HL-60 (cell line): ENCODE data around the gene PRKCD.
A peak's percentile ranks its signal among the peaks of the same experiment; 100 is the strongest.

Experiments used
- CTCF ChIP-seq: IDR thresholded peaks from one replicate; pipeline ENCODE4 v1.5.1; 2011; ENCODE audit warnings: low read length, control low read depth, inconsistent platforms; ENCODE audit not compliant: insufficient read depth
- GABPA ChIP-seq: IDR thresholded peaks from 2 replicates; pipeline ENCODE4 v1.6.1; 2012; ENCODE audit warnings: low read depth
- POLR2AphosphoS5 ChIP-seq: IDR thresholded peaks from 2 replicates; pipeline ENCODE4 v1.6.1; 2012; ENCODE audit warnings: low read depth
- SPI1 ChIP-seq: IDR thresholded peaks from 2 replicates; pipeline ENCODE4 v1.6.1; 2012; ENCODE audit warnings: low read depth, mild to moderate bottlenecking, borderline replicate concordance
- TF ChIP-seq, protein P1 (sequence below): IDR thresholded peaks from 2 replicates; pipeline ENCODE4 v1.6.1; 2012; ENCODE audit warnings: low read depth; ENCODE audit not compliant: insufficient replicate concordance

- no peak for TF ChIP-seq CTCF
- TF ChIP-seq SPI1: no peak
- TF ChIP-seq GABPA: no peak
- TF ChIP-seq, protein P1, sequence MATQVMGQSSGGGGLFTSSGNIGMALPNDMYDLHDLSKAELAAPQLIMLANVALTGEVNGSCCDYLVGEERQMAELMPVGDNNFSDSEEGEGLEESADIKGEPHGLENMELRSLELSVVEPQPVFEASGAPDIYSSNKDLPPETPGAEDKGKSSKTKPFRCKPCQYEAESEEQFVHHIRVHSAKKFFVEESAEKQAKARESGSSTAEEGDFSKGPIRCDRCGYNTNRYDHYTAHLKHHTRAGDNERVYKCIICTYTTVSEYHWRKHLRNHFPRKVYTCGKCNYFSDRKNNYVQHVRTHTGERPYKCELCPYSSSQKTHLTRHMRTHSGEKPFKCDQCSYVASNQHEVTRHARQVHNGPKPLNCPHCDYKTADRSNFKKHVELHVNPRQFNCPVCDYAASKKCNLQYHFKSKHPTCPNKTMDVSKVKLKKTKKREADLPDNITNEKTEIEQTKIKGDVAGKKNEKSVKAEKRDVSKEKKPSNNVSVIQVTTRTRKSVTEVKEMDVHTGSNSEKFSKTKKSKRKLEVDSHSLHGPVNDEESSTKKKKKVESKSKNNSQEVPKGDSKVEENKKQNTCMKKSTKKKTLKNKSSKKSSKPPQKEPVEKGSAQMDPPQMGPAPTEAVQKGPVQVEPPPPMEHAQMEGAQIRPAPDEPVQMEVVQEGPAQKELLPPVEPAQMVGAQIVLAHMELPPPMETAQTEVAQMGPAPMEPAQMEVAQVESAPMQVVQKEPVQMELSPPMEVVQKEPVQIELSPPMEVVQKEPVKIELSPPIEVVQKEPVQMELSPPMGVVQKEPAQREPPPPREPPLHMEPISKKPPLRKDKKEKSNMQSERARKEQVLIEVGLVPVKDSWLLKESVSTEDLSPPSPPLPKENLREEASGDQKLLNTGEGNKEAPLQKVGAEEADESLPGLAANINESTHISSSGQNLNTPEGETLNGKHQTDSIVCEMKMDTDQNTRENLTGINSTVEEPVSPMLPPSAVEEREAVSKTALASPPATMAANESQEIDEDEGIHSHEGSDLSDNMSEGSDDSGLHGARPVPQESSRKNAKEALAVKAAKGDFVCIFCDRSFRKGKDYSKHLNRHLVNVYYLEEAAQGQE: no peak
- peak; percentile 44; the same call in 1 of the 2 replicates for TF ChIP-seq POLR2AphosphoS5
These were observed at the start of gene PRKCD for GRCh38 chr3:53160660-53161449.
